GM04503 (cell line): ENCODE data around the gene POMGNT1.
"Not testable (repeated sequence)": the region's sequence is repeated elsewhere in the genome, so short reads cannot be mapped to it uniquely, and the experiment has no call there.

Experiments used
- DNase-seq: peaks from one replicate; pipeline ENCODE4 v3.0.0-alpha.2; 2012; ENCODE audit warnings: low read depth

Gene POMGNT1

DNA sequence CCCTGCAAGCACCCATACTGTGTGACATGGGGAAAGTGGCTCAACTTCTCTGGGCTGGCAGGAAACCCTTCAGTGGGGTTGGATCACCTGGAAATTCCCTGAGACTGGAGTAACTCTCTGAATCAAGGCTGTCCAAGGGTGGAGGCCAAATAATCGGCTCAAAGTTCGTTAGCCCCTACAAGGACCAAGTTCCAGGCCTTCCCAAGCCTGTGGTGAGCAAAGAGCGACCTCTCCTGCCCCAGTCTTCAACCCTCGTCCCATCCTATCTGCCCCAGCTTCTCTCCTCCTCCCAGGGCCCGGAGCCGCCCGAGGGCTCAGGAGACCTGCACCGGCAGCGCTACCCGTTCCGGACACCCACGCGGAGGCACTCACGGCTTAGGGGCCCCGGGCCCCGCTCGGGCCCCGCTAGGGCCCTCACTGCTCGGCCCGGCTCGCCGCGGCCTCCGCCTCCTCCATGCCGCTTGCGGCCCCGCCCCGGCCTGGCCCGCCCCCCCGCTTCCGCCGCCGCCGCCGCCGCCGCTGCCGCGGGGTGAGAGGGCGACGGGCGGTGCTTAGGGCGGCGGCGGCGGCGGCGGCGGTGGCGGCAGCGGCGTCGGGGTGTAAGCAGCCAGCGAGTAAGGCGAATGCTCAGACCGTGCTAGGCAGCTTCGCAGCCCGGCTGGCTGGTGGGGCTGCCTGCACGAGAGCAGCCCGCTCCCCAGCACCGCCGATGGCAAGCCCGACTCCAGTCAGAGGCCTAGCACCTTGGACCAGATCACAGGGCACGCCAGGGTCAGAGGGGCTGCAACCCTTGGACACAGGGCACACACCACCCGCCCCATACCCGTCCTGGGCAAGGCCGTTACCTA is at the start of gene POMGNT1:
Gene POMGNT1, minus strand, starts transcription at position 471 of the 848 bp plus-strand sequence. CDS start 613 bp downstream, outside the sequence.
- DNase-seq: no peak

DNA sequence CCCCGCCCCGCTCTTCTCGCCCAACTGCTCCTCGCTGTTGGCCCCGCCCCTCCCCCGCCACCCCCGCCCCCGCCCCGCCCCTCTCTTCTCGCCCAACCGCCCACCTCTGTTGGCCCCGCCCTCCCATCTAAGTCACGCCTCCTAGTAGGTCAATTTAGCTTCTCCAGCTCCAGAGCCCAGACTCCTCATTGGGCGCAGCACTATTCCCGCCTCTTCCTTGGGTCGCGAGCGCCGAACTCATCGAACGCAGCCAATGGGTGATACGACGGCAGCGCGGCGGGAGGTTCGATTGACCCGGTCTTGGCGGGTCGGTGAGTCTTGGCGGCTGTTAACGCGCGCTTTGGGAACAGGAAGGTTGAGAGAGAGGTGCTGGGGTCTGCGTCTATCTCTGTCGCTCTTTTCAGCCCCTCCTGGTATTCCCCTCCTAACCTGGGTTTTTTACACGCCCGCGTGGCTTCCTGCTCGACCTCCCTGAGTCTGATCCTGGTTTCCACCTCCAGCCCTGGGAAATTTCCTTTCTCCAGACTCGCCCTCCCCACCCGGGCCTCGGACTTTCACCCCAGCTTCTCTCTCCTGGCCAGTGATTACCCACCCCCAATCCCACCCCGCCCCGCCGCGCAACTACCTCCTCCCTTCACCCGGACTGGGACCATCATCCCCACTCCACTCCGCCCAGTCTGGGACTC is 49.3 kb upstream of the POMGNT1 start, which contains the start of gene RAD54L:
Gene RAD54L, plus strand, starts transcription at position 328 of the 686 bp plus-strand sequence. CDS start 643 bp downstream, outside the sequence.
- DNase-seq: peak; percentile 90

- DNase-seq: peak; percentile 4
Measured at GRCh38 chr1:46246548-46247435, 48.6 kb upstream of the POMGNT1 start.

DNA sequence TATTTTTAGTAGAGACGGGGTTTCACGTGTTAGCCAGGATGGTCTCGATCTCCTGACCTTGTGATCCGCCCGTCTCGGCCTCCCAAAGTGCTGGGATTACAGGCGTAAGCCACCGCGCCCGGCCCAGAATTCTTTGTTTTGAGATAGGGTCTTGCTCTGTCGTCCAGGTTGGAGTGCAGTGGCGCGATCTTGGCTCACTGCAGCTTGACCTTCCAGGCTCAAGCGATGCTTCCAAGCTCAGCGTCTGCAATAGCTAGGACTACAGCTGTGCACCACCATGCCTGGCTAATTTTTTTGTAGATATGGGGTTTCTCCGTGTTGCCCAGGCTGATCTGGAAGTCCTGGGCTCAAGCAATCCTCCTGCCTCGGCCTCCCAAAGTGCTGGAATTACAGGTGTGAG is 47.9 kb upstream of the POMGNT1 start:
- not testable (repeated sequence) for DNase-seq

- DNase-seq: no peak
Measured at GRCh38 chr1:46244656-46245371, 46.6 kb upstream of the POMGNT1 start.

- DNase-seq: not testable (repeated sequence)
Measured at GRCh38 chr1:46243831-46244230, 45.6 kb upstream of the POMGNT1 start.

- DNase-seq: no peak
Measured at GRCh38 chr1:46242918-46243317, 44.7 kb upstream of the POMGNT1 start.

DNA sequence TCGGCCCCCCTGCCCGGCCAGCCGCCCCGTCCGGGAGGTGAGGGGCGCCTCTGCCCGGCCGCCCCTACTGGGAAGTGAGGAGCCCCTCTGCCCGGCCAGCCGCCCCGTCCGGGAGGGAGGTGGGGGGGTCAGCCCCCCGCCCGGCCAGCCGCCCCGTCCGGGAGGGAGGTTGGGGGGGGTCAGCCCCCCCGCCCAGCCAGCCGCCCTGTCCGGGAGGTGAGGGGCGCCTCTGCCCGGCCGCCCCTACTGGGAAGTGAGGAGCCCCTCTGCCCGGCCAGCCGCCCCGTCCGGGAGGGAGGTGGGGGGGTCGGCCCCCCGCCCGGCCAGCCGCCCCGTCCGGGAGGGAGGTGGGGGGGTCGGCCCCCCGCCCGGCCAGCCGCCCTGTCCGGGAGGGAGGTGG is 43.5 kb upstream of the POMGNT1 start:
- not testable (repeated sequence) for DNase-seq

DNA sequence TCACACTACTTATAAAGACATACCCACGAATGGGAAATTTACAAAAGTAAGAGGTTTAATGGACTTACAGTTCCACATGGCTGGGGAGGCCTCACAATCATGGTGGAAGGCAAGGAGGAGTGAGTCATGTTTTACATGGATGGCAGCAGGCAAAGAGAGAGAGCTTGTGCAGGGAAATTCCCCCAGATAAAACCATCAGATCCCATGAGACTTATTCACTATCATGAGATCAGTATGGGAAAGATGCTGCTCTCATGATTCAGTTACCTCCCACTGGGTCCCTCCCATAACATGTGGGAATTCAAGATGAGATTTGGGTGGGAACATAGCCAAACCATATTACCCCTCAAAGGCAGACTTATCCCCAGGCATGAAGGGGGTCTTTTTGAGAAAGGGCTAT is 40.6 kb upstream of the POMGNT1 start:
- peak; percentile 12 for DNase-seq

DNA sequence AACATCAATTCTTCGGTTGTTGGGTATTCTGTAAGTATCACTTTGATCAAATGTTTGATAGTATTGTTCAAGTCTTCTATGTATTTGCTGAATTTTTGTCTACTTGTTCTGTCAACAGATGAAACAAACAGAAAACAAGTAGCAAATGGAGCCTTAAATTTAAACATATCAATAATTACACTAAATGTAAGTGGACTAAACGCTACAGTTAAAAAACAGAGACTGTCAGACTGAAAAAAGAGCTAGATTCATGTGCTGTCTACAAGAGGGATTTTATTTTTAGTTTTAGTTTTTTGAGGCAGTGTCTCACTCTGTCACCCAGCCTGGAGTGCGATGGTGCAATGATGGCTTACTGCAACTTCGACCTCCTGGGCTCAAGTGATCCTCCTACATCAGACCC is 38.6 kb upstream of the POMGNT1 start:
- DNase-seq: no peak

DNA sequence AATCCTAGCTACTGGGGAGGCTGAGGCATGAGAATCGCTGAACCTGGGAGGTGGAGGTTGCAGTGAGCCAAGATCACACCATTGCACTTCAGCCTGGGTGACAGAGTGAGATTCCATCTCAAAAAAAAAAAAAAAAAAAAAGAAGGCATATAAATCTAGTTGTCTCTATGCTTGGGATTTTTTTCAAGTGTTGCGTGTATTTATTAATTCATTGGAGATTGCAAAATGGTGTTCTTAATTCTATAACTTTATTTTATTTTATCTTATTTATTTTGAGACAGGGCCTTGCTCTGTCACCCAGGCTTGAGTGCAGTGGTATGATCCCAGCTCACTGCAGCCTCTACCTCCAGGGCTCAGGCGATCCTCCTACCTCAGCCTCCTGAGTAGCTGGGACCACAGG is 33.0 kb upstream of the POMGNT1 start:
- not testable (repeated sequence) for DNase-seq

GRCh38 chr1:46224966-46225365 is 26.7 kb upstream of the POMGNT1 start:
- no peak for DNase-seq

GRCh38 chr1:46223472-46223943 is 25.3 kb upstream of the POMGNT1 start:
- DNase-seq: peak; percentile 45

DNA sequence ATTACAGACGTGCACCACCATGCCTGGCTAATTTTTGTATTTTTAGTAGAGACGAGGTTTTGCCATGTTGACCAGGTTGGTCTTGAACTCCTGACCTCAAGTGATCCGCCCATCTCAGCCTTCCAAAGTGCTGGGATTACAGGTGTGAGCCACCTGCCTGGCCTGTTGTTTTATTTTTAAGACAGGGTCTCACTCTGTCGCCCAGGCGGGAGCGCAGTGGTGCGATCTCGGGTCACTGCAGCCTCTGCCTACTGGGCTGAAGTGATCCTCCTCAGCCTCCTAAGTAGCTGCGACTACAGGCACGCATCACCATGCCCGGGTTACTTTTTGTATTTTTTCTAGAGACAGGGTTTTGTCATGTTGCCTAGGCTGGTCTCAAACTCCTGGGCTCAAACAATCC is 24.8 kb upstream of the POMGNT1 start:
- DNase-seq: not testable (repeated sequence)

- DNase-seq: no peak
Measured at GRCh38 chr1:46221749-46222148, 23.5 kb upstream of the POMGNT1 start.

DNA sequence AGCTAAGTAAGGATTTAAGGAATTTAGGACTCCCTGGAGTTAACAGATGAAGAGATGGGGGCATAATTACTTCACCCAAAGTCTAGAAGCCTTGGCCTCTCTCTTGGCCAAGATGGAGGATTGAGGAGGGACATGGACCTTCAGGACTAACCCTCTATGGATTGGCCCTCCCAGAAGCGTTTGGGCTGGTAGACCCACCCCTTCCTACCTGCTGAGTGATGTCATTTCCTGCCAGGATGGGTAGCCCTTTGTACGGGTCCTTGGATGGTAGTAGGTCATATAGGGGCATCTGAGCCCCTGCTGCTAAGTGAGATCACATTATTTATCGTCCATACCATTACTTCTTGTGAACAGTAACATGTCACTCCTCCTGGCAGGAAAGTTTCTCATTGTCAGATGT is 22.6 kb upstream of the POMGNT1 start:
- no peak for DNase-seq

DNA sequence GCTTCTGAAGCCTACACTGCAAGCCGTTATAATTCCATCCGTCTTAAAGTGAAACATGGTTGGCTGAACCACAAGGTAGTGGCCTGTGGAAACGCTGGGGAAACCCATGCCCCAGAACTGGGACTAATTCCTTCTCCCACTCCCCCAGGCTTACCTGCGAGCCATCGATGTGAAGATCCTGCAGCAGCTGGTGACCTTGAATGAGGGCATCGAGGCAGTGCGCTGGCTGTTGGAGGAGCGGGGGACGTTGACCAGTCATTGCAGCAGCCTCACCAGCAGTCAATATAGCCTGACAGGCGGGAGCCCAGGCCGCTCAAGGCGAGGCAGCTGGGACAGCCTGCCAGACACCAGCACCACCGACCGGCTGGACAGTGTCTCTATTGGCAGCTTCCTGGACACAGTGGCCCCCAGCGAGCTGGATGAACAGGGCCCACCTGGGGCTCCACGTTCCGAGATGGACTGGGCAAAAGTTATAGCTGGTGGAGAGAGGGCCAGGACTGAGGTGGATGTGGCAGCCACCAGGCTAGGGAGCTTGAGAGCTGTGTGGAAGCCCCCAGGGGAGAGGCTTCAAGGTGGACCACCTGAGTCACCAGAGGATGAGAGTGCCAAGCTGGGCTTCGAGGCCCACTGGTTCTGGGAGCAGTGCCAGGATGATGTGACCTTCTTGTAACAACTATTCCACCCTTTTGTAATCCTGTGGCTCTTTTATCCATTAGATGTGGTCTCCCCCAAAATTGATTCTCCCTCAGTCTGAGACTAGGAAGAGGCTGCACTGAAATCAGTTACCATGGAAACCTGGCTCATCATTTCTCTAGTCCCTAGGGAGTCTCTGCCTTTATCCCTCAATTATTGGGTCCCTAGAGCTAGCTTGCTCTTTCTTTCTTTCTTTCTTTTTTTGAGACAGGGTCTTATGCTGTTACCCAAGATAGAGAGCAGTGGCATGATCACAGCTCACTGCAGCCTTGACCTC is 21.6 kb upstream of the POMGNT1 start:
- DNase-seq: no peak

DNA sequence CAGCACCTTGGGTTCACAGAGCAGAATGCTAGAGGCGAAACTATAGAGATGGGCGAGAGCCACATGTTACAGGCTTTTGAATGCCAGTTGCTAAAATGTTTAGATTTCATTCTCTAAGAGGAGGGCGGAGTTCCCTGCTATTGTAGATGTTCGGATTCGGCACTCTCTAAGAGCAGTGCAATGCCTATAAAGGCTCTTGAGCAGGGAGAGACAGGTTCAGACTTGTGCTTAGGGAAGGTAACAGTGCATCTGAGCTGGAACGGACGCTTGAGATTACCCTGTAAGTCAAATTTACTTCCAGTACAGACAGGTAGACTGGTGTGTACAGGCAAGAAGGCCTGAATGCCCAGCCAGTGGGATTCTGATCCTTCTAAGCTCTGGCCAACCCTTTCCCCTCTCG is 20.2 kb upstream of the POMGNT1 start:
- DNase-seq: no peak

DNA sequence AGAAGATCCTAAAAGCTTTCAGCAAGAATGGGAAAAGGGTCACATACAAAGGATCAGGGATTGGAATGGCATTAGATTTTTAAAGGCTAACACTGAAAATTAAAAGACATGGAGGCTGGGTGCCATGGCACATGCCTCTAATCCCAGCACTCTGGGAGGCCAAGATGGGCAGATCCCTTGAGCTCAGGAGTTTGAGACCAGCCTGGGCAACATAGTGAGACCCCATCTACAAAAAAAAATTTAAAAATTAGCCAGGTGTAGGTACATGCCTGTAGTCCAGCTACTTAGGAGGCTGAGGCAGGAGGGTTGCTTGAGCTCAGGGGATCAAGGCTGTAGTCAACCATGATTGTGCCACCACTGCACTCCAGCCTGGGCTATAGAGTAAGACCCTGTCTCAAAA is 17.3 kb upstream of the POMGNT1 start:
- DNase-seq: no peak

- DNase-seq: no peak
Measured at GRCh38 chr1:46211051-46211450, 12.8 kb upstream of the POMGNT1 start.
